GM12891 (cell line): ENCODE data around the gene ALDH3B1.

Experiments
- POLR2A ChIP-seq: IDR thresholded peaks from 2 replicates; pipeline ENCODE4 v1.6.1; 2011; ENCODE audit warnings: low read depth, low read length, control low read depth
- SPI1 ChIP-seq: IDR thresholded peaks from 2 replicates; pipeline ENCODE4 v1.6.1; 2011; ENCODE audit warnings: low read depth, low read length, control low read depth

DNA sequence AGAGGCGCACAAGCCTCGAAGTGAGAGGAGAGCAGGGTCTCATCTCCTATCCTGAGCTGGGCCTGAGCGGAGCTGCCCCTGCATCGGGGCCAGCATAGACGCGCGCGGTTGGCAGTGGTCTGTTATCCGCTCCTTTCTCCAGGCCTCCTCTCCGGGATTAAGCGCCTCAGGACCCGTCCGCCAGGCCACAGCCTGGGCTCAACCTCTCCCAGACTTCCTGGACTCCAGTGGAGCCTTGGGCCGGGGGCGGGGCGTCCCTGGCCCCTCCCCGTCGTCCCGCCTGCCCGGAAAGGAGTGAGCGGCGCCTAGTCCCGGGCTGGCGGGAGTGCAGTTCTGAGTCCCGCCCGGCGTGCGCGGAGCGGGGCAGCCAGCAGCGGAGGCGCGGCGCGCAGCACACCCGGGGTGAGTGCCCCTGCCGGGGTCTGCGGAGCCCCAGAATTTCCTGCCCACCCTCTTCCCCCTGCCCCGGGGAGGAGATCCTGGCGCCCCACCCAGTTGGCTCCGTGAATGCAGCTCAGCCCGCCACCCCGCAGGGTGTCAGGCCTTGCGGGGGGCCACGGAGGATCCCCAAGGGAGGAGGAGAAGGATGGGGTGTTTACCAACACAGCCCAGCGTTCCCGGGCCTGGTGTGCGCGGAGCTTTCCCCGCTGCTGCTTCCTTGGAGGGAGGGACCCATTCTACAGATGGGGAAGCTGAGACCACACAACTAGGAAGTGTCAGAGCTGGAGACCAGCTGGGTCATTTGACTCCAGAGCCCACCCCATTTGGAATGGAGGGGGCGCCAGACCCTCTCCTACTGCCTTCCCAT lies 28.8 kb downstream of the ALDH3B1 start, which contains the start of gene TCIRG1:
- no peak for TF ChIP-seq SPI1
- TF ChIP-seq POLR2A: peak; percentile 77
